HG03460 (cell line): ENCODE data around the gene PRR15.

ENCODE experiments used
- ATAC-seq: cut with Tn5 transposase; IDR thresholded peaks from one replicate; pipeline ENCODE4 v1.9.1; 2021; ENCODE audit not compliant: unreplicated experiment

The PRR15 gene

DNA sequence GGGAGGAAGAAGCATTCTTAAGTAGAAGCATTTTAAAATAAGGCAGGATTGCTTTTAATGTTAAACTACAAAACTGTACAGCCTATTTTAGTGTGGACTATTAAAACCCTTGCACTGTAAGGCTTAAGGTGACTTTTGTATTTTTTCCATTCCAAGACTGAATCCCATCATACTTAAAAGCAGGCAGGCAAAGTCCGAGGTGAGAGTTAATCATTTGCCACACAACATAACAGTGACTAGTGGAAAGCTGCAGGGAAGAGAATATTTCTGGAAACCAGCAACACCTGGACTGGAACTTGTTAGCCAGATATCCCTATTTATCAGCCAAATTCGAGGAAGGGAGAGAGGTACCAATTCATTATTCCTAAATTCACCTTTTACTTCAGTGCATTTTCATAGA, 3.5 kb downstream of the PRR15 start:
- ATAC-seq = no peak

DNA sequence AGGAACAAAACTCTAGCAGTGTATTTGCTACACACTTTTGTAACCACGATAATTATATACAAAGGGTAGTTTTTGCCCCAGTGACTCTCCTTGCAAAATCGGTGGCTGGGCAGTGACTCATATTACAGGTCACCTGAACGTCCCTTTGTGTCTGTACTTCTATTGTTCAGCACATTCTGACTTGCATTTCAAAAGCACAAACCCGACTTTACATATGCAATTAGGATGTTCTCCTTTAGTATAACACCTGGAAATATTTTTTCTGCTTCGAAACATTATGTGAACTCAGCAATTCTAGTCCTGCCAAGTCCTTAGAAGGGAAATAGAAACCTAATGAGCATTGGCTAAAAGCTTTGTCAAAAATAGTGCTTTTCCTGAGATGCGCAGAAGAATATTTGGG, 6.0 kb downstream of the PRR15 start:
- ATAC-seq = no peak

DNA sequence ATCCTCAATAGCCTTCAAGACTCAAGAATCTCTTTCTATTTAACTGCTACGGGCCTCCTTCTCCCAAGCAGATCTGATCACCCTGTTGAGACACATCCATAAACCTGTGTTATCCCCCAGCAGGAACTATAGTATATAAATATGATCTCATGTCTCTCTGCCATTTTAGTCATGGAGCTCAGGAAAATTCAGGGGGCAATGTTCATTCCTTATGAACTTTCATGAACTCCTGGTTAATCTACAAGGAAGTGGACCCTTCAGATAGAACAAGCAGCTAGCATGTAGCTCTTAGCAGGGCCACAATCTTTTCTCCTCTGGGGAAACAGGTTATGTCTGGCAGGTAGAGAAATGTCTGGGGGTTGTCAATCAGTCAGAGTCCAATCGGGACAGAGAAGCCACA, 8.9 kb downstream of the PRR15 start:
- ATAC-seq = no peak

DNA sequence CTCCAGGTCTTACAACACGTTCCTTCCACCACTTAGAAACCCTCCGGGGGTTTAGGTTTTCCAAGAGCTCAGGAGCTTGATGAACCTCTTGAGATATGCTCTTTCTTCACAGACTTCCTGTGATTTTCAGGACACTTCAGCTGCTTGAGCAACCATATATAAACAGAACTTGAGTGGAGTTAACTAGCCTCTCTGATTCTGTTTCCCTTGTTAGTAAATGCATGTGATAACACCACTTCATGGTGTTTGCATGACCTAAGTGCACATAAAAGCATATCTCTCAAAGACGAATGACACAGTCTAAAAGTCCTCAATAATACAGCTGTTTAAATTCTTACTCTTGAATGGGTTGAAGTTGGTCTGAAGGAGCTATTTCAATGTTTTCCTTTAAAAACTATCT, 9.9 kb downstream of the PRR15 start:
- no peak for ATAC-seq

DNA sequence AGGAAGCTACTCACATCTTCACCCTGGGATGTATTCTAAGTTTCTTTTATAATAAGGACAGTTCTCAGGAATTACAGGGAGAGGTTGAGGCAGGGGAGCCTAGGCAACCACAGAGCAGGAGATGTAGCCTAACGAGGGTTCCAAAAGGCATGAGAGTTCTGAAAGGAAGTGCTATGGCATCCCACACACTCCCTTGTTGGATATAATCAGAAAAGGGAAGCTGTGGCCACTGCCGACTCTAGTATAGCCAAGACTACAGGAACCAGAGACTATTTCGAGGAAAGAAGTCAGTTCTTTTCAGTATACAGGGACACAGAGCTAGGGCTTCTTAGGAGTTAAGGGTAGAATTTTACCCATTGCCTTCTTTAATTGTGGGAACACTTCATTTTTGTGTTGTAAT, 11.0 kb downstream of the PRR15 start:
- no peak for ATAC-seq

DNA sequence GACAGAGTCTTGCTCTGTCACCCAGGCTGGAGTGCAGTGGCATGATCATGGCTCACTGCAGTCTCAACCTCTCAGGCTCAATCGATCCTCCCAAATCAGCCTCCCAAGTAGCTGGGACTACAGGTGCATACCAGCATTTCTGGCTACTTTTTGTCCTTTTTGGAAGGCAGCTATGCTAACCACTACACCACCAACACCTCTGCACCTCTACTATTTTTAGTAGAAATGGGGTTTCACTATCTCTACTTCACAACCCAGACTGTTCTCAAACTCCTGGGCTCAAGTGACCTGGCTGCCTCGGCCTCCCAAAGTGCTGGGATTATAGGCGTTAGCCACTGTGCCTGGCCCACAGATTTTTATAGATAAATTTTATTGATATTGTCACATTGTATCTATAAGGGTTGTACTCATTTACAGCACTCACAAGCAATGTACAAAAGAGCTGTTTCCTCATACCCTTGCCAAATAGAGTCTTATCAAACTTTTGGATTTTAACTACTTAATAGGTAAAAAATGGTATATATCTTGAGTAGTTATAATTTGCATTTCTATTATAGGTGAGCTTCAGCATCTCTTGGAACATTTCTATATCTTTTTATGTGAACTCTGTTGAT, 23.7 kb downstream of the PRR15 start:
- ATAC-seq = no peak

DNA sequence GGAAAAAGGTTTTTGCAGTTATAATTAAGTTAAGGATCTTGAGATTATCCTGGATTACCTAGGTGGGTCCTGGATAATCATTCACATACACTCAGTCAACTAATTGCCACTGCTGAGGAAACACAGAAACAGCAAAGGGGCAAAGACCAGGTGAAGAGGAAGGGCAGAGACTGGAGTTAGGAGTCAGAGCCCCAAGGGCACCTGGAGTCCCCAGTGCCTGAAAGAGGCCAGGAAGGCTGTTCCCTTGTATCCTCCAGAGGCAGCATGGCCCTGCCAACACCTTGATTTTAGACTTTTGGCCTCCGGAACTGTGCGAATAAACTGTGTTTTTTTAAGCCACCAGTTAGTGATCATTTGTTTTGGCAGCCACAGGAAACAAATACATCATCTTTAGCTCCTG, 24.6 kb downstream of the PRR15 start:
- ATAC-seq = no peak

DNA sequence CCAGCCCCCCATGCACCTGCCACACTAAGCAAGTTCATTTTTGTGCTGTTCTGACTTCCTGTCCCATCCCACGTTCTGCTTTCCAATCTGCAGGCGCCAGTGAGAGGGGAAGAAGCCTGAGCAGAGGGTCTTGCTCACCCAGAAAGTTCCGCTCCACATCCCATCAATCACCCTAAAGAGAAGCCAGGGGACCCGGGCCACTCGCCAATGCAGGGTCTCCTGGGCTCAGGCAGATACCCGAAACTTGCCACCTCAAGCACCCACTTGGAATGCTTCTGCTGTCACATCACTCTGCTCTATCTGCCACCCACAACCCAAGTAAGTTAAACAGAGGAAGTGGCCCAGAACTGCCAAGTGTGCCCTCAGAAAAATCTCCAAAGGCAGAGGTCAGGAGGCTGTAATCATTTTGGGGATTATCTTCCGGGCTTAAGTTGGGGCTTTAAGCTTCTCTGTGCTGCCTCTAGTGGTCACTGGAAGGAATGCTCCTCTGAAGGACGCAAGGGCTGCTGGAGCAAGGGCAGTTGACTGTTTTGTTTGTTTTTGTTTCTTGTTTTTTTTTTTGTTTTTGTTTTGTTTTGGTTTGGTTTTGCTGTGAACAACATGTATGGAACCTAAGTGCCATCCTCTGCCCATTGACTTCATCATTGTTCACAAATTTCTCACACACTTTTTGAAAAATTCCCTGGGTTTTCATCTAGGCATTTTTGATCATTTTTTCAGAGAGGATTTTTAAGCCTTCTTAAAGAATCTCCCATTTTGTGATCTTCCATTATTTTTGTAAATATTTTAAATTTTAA, 25.5 kb downstream of the PRR15 start:
- peak; percentile 70 for ATAC-seq

DNA sequence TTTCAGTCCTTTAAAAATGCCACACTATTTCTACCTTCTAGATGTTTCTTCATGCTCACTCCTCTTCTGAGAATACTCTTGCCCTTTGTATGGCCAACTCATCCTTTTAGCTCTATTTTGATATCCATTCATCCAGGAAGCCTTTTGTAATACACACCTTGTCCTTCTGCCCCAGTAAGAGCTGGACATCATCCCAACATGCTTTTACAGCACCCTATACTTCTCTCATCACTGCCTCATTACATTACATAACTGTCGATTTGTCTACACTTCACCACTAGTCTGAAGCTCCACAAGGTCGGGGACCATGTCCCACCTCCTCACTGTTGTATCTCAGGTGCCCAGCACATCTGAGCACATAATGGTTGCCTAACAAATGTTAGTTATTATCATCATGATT, 29.2 kb downstream of the PRR15 start:
- ATAC-seq = no peak

DNA sequence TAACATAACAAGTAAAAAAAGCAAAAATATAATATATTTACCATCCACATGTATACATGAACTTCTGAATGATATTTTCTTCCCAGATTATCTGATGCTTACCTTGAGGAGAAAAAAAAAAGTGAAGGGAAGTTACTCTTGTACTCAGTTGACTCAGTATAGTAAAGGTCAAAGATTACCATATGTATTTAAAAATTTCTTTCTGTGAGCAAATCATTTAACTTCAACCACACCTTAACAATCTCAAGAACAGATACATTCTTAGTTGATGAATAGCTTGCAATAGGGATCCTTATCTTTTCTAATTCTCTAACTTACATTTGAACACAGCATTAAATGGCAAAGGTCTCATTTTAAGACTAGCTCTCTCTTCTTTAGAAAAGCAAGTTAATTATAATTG, 29.8 kb downstream of the PRR15 start:
- no peak for ATAC-seq

DNA sequence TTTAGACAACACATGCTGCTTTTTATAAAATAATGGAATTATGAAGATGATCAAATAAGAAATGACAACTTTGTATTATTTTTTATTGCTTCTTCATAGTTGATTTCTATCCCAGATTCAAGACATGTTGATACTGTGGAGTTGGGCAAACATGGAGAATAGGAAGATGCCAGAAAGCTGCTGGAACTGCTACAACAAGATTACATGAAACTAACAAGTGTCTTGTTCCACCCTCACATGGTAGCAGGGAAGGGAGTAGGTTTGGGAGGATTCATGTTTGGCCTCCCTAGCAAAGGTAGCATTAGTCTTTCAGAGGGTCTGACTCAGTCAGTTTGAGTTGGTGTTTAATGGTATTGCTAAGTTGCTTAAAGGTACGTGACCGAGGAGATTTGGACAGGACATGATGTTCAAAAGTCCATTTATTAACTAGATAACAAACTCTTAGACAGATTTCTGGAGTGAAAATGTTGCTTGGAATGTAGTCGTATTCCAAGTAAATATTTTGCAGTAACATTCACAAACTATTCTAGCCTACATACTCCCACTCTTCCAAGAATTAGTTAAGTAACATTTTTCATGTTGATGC, 33.1 kb downstream of the PRR15 start:
- no peak for ATAC-seq

DNA sequence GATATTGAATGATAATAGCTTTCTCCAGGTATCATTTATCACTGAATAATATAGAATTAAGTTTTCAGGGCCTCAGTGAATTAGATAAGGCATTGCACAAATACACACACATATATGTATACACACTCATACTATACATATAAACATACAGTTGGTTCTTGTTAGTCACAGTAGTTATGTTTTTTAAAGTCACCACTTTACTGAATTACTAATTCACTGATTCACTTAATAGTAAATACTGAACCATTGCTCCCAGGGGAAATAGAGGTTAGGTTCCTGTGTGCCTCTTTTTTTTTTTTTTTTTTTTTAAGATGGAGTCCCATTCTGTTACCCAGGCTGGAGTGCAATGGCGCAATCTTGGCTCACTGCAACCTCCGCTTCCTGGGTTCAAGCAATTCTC, 33.6 kb downstream of the PRR15 start:
- no peak for ATAC-seq

DNA sequence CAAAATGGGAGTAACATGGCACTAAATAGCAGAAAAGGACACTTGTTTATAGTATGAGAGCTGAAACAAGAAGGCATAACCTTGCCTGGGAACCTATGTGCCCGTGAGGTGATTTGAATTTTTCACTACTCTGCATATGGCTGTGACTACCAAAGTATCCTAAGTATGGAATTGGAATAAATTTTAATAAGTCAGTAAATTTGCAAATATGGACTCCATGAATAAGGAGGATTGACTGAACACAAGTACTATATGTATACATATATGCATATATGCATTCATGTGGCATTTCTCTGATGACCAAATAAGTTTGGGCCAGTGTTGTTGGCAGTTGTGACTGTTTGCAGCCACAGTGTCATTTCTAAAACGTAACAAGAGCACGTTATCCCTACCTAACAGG, 34.5 kb downstream of the PRR15 start:
- no peak for ATAC-seq

DNA sequence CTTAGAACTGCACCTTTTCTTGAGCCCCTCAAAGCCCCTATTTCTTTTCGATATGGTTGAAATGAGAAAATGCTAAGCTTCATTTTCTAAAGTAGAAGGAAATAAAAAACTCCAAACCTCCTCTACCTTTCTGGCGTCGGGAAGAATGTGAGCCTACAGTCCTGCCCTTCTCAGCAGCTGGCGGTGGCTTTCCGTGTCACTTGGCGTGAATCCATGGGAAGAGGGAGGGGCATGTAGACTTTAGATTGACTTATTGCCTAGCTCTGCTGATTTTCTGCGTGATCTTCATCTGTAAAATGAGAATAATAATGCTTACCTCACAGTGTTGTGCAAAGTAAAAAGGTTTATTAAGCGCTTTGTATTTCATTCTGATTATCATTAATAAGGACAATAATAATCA, 35.0 kb downstream of the PRR15 start:
- ATAC-seq = no peak

DNA sequence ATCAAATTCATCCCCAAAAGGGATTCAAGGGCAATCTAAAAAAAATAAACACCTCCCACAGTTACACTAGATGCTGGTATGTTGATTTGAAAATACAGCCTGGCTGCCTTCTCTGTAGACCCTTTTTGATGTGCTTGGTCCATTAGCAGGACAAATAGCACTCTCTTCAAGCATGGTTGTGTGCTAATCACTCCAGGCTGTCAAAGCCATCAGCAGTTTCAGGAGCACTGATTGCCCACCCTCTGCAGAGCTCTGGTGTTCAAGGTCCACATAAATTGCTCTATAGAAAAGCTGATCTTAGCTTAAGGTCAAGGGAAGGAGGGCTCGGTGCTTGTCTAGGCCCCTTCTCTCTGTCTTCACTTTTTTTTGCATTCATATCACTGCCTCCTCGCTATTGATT, 35.4 kb downstream of the PRR15 start:
- no peak for ATAC-seq

DNA sequence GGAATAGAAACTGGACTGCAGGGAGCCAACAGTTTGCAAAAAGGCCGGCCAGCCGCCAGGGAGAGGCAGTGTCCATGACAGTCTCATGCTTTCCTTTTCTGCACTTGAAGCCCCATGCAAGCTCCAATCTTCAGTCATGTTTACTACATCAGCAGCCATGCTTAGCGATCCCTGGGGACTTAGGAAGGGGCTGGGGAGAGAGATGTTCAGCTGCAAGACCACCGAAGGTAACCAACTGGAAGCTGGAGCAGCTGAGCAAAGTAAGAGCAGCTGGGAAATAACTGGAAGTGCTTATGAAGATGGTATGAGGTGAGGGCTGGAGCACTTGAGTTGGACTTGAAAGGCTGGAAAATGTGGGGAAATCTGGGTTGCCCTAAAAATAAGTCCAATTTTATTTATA, 37.0 kb downstream of the PRR15 start:
- ATAC-seq = no peak

DNA sequence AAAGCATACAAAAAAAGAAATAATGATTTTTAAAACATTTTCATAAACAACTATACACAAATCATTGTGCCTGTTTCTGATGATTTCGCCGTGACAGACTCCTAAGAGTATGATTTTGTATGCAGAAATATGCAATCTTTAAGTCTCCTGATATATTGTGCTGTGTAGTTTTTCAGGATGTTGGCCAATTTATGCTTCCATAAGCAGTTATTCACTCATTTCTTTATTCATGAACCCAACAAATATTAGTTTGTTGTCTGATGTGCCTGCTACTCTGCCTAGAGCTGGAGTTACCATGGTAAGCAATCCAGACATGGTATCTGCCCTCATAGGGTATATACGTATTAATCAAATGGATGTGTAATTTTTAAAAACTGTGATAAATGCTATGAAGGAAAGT, 40.4 kb downstream of the PRR15 start:
- no peak for ATAC-seq

DNA sequence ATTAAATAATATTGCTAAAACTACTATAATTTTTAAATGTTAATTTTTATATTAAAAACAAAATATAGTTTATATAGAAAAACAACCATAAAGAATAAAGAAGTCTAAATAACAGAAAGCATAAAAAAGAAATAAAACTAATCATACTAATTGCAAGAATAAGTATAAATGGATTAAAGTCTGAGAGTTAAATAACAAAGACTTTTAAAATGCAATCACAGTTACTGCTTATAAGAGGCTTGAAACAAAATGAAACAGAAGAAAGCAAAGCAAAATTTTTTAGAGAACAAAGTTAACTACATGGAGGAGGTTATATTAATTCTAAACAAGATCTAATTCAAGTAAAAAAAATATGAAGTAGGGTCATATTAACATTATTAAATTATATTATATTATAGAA, 41.1 kb downstream of the PRR15 start:
- no peak for ATAC-seq

DNA sequence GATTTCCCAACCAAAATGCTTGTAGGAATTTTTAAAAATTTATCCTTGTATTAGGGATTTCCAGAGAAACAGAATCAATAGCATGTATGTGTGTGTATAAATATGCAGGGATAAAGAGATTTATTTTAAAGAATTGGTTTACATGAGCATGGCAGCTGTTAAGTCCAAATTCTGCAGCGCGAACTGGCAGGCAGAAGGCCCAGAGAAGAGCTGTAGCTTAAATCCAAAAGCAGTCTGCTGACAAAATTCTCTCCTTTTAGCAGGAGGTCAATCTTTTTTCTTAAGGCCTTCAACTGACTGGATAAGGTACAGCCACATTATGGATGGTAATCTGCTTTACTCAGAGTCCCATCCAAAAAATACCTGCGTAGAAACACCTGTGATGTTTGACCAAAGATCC, 42.0 kb downstream of the PRR15 start:
- ATAC-seq = no peak

DNA sequence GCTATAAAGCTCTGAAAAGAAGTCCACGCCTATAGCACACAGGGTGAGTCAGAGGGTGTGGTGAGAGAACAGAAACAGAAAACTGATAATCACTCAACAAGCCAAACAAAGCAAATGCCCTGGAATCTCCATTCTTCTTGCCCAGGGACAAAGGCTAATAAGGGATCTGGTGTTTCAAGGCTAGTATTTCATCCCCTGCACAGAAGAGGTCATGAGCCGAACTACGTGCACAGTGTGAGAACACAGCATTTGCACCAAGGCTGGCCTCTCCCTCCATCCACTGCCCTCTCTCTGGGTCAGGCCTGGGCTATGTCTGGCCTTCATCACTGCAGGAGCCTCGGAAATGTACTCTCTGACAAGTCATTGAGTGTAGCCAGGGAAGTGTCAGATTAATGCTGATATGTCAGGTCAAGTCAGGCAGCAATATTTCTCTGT, 42.7 kb downstream of the PRR15 start:
- no peak for ATAC-seq

DNA sequence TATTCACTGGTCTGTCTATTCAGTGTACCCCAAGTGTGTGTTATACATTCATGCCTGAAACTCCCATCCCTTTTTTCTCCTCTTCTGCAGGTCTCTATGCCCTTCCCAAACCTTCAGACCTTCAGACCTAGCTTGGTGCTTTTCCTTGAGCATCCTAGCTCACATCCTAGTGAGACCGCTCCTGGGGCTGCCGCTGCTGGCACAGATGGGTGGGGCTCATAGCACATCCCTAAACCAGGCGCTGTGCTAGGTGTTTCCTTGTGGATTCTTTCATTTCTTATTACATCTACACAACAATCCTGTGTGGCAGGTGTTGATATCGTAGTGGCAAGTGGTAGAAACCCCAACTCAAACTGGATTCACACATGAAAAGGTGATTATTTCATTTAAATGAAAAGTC, 43.2 kb downstream of the PRR15 start:
- no peak for ATAC-seq

DNA sequence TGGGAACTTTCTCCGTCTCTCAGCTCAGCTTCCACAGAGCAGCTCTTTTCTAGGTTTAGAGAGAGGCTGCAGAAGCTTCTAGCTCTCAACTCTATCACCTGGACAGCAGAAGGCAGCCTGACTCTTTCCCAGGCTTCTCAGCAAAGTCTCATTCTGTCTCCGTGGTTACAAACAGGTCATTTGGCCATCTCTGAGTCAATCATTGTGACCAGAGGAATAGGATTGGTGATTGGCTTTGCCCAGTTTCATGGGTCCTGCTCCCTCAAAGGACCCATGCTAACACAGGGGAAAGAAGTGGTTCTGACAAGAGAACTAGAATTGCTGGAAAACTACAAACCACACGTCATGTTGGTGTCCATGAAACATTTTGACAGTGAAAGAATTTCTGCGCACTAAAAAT, 43.6 kb downstream of the PRR15 start:
- ATAC-seq = no peak

DNA sequence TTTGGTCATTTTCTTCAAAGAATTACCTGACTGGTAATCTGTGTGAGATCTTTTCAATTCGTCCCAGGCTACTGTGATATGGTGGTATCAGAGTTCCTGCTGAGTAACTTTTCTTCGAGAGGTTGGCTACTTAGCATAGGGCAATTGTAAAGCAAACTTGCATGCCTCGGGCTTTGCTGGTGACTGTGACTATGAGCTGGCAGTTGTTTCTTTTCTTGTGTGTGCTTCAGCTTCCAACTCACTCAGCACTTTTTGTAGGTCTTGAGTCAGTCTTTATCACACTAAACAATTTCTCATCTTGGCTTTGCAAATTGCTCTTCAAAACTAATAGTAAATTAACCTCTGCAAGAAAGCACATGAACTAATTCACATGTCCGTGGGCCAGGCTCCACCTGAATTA, 44.3 kb downstream of the PRR15 start:
- no peak for ATAC-seq
